Measurements from ENCODE around the gene VSIG8. TPM values are rescaled to one million over a fixed set of nuclear protein-coding genes. Genes with fewer than 3 reads are reported as not detected.

VSIG8 gene
- total RNA-seq, 1 donor from 2014 or later = not detected

DNA sequence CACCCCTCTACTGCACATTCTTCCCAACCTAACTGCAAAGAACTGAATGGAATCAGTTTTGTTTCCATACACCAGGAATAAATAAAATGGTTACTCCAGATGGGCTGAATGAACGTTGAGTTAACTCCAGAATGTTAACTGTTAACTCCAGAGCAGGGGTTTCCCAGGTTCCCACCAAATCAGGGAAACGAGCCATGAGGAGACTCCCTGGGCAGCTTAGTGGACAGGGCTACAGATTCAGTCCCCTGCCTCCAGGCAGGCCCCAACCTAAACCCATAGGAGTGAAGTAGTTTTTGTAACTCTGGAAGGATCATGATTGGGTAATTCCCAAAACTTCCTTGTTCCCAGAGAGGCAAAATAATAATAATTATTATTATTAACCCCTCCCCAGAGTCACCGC lies 14.1 kb downstream of the VSIG8 start:
- H3K27me3 Mint-ChIP-seq = peaks cover 57% of the 10 kb centered on the region
- no peak overlapping the region for H3K4me3 Mint-ChIP-seq
- no peaks in the 10 kb centered on the region for H3K4me1 Mint-ChIP-seq (ENCODE audit: unreplicated experiment)
- DNase-seq (ENCODE audit: extremely low spot score, unreplicated experiment) = no peak
- TF ChIP-seq CTCF (conservative IDR thresholded peaks at IDR 0.05) = no peak
- no peaks in the 10 kb centered on the region for H3K9me3 Mint-ChIP-seq
- H3K27ac Mint-ChIP-seq = no peak overlapping the region
- H3K36me3 Mint-ChIP-seq = no peaks in the 10 kb centered on the region

GRCh38 chr1:159847231-159847630 lies 15.2 kb downstream of the VSIG8 start:
- H3K36me3 Mint-ChIP-seq = no peaks in the 10 kb centered on the region

GRCh38 chr1:159845751-159846629 lies 16.5 kb downstream of the VSIG8 start:
- no peak overlapping the region for H3K4me3 Mint-ChIP-seq

More at GRCh38 chr1:159847231-159847630, 15.2 kb downstream of the VSIG8 start:
- Mint-ChIP-seq H3K9me3 (no peaks in the 10 kb centered on the region), H3K4me1 (ENCODE audit: unreplicated experiment) (peaks cover under 1% of the 10 kb centered on the region), H3K4me3 (no peak overlapping the region), H3K27me3 (peaks cover 48% of the 10 kb centered on the region), H3K27ac (no peak overlapping the region)
- DNase-seq (ENCODE audit: extremely low spot score, unreplicated experiment) = no peak
- TF ChIP-seq CTCF (conservative IDR thresholded peaks at IDR 0.05) = no peak

GRCh38 chr1:159843459-159843858 lies 19.0 kb downstream of the VSIG8 start:
- H3K27me3 Mint-ChIP-seq = peaks cover 28% of the 10 kb centered on the region
- H3K4me3 Mint-ChIP-seq = no peak overlapping the region
- no peak for TF ChIP-seq CTCF (conservative IDR thresholded peaks at IDR 0.05)

More at GRCh38 chr1:159845751-159846629, 16.5 kb downstream of the VSIG8 start:
- Mint-ChIP-seq H3K4me1 (ENCODE audit: unreplicated experiment) (peaks cover 9% of the 10 kb centered on the region), H3K9me3 (no peaks in the 10 kb centered on the region), H3K27me3 (peaks cover 43% of the 10 kb centered on the region), H3K27ac (peak overlapping the region; percentile 19), H3K36me3 (no peaks in the 10 kb centered on the region)
- no peak for TF ChIP-seq CTCF (conservative IDR thresholded peaks at IDR 0.05)
- no peak for DNase-seq (ENCODE audit: extremely low spot score, unreplicated experiment)

DNA sequence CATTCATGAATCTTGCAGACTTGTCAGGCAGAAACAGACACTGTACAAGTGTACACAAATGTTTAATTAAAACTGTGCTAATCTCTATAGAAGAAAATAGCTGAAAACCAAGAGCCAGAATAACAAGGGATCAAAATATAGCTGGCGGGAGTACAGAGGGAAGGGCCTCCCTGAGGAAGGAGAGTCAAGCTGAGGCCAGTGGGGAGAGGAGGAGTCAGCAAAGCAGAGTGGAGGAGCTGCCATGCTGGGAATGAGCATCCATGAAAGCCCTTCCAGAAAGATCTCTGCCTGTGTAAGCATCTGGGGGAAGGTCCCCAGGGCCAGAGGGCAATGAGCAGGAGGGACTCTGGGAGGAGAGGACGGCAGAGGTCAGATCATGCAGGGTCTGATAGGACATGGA lies 20.7 kb downstream of the VSIG8 start:
- TF ChIP-seq CTCF (conservative IDR thresholded peaks at IDR 0.05) = no peak
- Mint-ChIP-seq H3K36me3 (no peaks in the 10 kb centered on the region), H3K27me3 (peaks cover 24% of the 10 kb centered on the region), H3K9me3 (no peaks in the 10 kb centered on the region), H3K4me1 (ENCODE audit: unreplicated experiment) (peaks cover 9% of the 10 kb centered on the region), H3K27ac (no peak overlapping the region), H3K4me3 (no peak overlapping the region)
- no peak for DNase-seq (ENCODE audit: extremely low spot score, unreplicated experiment)

More at GRCh38 chr1:159843459-159843858, 19.0 kb downstream of the VSIG8 start:
- H3K27ac Mint-ChIP-seq = no peak overlapping the region
- peaks cover 9% of the 10 kb centered on the region for H3K4me1 Mint-ChIP-seq (ENCODE audit: unreplicated experiment)
- no peaks in the 10 kb centered on the region for H3K36me3 Mint-ChIP-seq
- no peak for DNase-seq (ENCODE audit: extremely low spot score, unreplicated experiment)
- H3K9me3 Mint-ChIP-seq = no peaks in the 10 kb centered on the region
